CD8-positive, alpha-beta memory T cell (primary cell): ENCODE measurements around the gene NT5E. TPM values are rescaled to one million over a fixed set of nuclear protein-coding genes. Genes with fewer than 3 reads are reported as not detected.
A peak's percentile ranks its signal among the peaks of the same experiment; 100 is the strongest.

Source experiments
- CTCF ChIA-PET: fragments of 350-600 bp; sonication (Branson Sonifier 250); formaldehyde crosslinking; loops from one replicate; lab custom pipeline; 2021; ENCODE audit warnings: antibody characterized with exemption; lab: Charles Lee
- POLR2A ChIA-PET: fragments of 350-600 bp; sonication (Branson Sonifier 250); formaldehyde crosslinking; loops from one replicate; lab custom pipeline; 2021; ENCODE audit warnings: antibody characterized with exemption; lab: Charles Lee
- DNase-seq, 5 donors: peaks; one replicate each; pipeline versions ENCODE4 v3.0.0 to v3.0.0-alpha.2; 2020 to 2022; ENCODE audit warnings: mixed read lengths in 1 of 5
- H3K27ac ChIP-seq: one replicate; pipeline ENCODE4 v1.7.0; 2013; ENCODE audit warnings: low read depth, mild to moderate bottlenecking, low read length, moderate library complexity
- H3K27me3 ChIP-seq: 2 replicates; pipeline ENCODE4 v1.7.0; 2013; ENCODE audit warnings: low read length, mild to moderate bottlenecking; ENCODE audit not compliant: insufficient read depth, poor library complexity, severe bottlenecking
- H3K36me3 ChIP-seq: 2 replicates; pipeline ENCODE4 v1.7.0; 2013; ENCODE audit warnings: mild to moderate bottlenecking, low read length, moderate library complexity; ENCODE audit not compliant: insufficient read depth
- H3K4me1 ChIP-seq: 2 replicates; pipeline ENCODE4 v1.7.0; 2013; ENCODE audit warnings: mild to moderate bottlenecking, low read length, moderate library complexity; ENCODE audit not compliant: insufficient read depth
- H3K4me3 ChIP-seq: 2 replicates; pipeline ENCODE4 v1.7.0; 2013; ENCODE audit warnings: mild to moderate bottlenecking, low read length
- H3K9me3 ChIP-seq: 2 replicates; pipeline ENCODE4 v1.7.0; 2013; ENCODE audit warnings: mild to moderate bottlenecking, low read length
- H3K27ac Mint-ChIP-seq, 8 donors: one replicate each; pipeline ENCODE4 v1.8.0; 2020 to 2021; ENCODE audit warnings: mixed read lengths in 8 of 8, mild to moderate bottlenecking in 6 of 8, inconsistent platforms in 3 of 8, moderate library complexity in 3 of 8
- H3K27me3 Mint-ChIP-seq, 2 donors: one replicate each; pipeline ENCODE4 v1.8.0; 2020 to 2021; ENCODE audit warnings: mixed read lengths in 2 of 2, mild to moderate bottlenecking in 1 of 2, moderate library complexity in 1 of 2
- H3K36me3 Mint-ChIP-seq, 3 donors: one replicate each; pipeline ENCODE4 v1.8.0; 2020 to 2021; ENCODE audit warnings: mixed read lengths in 3 of 3, inconsistent platforms in 1 of 3, mild to moderate bottlenecking in 1 of 3
- H3K4me1 Mint-ChIP-seq, 3 donors: one replicate each; pipeline ENCODE4 v1.8.0; 2020 to 2021; ENCODE audit warnings: mixed read lengths in 3 of 3, inconsistent platforms in 1 of 3, mild to moderate bottlenecking in 1 of 3
- H3K4me3 Mint-ChIP-seq, 7 donors: one replicate each; pipeline ENCODE4 v1.8.0; 2020 to 2021; ENCODE audit warnings: mixed read lengths in 7 of 7, mild to moderate bottlenecking in 6 of 7, moderate library complexity in 4 of 7, inconsistent platforms in 2 of 7
- H3K9me3 Mint-ChIP-seq, 5 donors: one replicate each; pipeline ENCODE4 v1.8.0; 2020 to 2022; ENCODE audit warnings: mixed read lengths in 5 of 5, mild to moderate bottlenecking in 3 of 5, moderate library complexity in 2 of 5, inconsistent platforms in 1 of 5
- polyA plus RNA-seq: library from polyadenylated mRNA; unstranded; fragments of 300-500 nt; fragmentation: Illumina TruSeq; gene quantifications from one replicate; pipeline ENCODE4 v1.2.3, GENCODE V29; 2021
- total RNA-seq, 2 experiments: library from RNA; stranded (reverse); gene quantifications; one replicate each; pipeline ENCODE4 v1.2.3, GENCODE V29; 2021

NT5E gene
- total and polyA plus RNA-seq, 3 experiments from 2014 or later = 14.8 to 32.7 (median 15.4) TPM

DNA sequence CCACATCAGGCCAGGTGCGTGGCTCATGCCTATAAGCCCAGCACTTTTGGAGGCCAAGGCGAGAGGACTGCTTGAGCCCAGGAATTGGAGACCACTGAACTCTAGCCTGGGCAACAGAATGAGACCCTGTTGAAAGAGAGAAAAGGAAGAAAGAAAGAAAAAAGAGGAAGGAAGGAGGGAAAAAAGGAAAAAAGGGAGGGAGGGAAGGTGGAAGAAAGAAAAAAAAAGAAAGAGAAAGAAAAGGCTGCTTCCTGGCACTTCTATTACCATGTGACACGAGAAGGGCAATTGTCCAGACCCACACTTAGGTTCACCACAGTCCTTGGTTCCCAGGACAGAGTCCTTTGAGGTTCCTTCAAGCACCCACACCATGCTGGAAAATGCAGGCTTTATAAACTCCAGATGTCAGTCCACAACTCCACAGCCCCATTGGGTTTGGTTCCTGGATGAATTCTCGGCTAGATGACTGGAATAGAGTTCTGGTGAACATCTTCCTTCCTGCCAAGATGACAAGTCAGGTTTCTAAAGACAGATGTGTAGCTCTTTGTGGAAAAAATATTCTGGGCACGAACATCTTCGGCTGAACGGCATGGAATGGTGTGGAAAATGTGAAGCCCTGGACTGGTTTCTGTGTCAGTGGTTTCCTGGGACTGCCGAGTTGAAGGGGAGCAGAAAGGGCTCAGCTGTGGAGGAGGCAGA is 32.5 kb downstream of the NT5E start:
- Mint-ChIP-seq H3K36me3 (peaks cover 0 to 22% (median 7%) of the 10 kb centered on the region in 3 donors), H3K9me3 (no peaks in the 10 kb centered on the region), H3K4me1 (peaks cover 12 to 22% (median 15%) of the 10 kb centered on the region in 3 donors), H3K27me3 (peaks cover 2 to 5% of the 10 kb centered on the region in 2 donors), H3K4me3 (peak overlapping the region in 1 of 7 donors; percentile 27), H3K27ac (no peak overlapping the region)
- no peaks in the 10 kb centered on the region for H3K36me3 ChIP-seq
- ChIA-PET POLR2A (interaction anchor here (1.9 kb wide), 1 partner anchor 33 kb away, joined by 5 read pairs; the partner anchor contains the start of gene NT5E), CTCF (interaction anchor here (0.7 to 7.6 kb wide), 33 partner anchors 7 to 196 kb away, joined by 3 to 115 read pairs (median 6); partner anchors contain the start of gene NT5E)
- no peak overlapping the region for H3K4me3 ChIP-seq
- no peaks in the 10 kb centered on the region for H3K27me3 ChIP-seq
- DNase-seq = no peak
- no peaks in the 10 kb centered on the region for H3K4me1 ChIP-seq
- no peaks in the 10 kb centered on the region for H3K9me3 ChIP-seq
- H3K27ac ChIP-seq = no peak overlapping the region

GRCh38 chr6:85482905-85483700 is 33.2 kb downstream of the NT5E start:
- Mint-ChIP-seq H3K36me3 (peaks cover 0 to 23% (median 7%) of the 10 kb centered on the region in 3 donors), H3K4me3 (no peak overlapping the region), H3K27ac (peak overlapping the region in 2 of 8 donors; percentile 18 to 29), H3K4me1 (peaks cover 12 to 20% (median 15%) of the 10 kb centered on the region in 3 donors), H3K9me3 (no peaks in the 10 kb centered on the region), H3K27me3 (peaks cover 2 to 5% of the 10 kb centered on the region in 2 donors)
- peak; percentile 65 to 84 (median 68) for DNase-seq
- Histone ChIP-seq H3K27ac (no peak overlapping the region), H3K36me3 (no peaks in the 10 kb centered on the region), H3K27me3 (no peaks in the 10 kb centered on the region), H3K4me3 (no peak overlapping the region), H3K9me3 (no peaks in the 10 kb centered on the region), H3K4me1 (no peaks in the 10 kb centered on the region)
- ChIA-PET POLR2A (interaction anchor here (1.9 kb wide), 1 partner anchor 33 kb away, joined by 5 read pairs; the partner anchor contains the start of gene NT5E), CTCF (interaction anchor here (0.7 to 7.6 kb wide), 35 partner anchors 8 to 196 kb away, joined by 3 to 115 read pairs (median 6); partner anchors contain the start of gene NT5E)

GRCh38 chr6:85483846-85484245 is 34.0 kb downstream of the NT5E start:
- Mint-ChIP-seq H3K27ac (no peak overlapping the region), H3K36me3 (peaks cover 0 to 26% (median 7%) of the 10 kb centered on the region in 3 donors), H3K9me3 (no peaks in the 10 kb centered on the region), H3K4me3 (no peak overlapping the region), H3K4me1 (peaks cover 12 to 19% (median 15%) of the 10 kb centered on the region in 3 donors), H3K27me3 (peaks cover 2 to 5% of the 10 kb centered on the region in 2 donors)
- Histone ChIP-seq H3K27me3 (no peaks in the 10 kb centered on the region), H3K9me3 (no peaks in the 10 kb centered on the region), H3K4me3 (no peak overlapping the region), H3K36me3 (no peaks in the 10 kb centered on the region), H3K27ac (no peak overlapping the region), H3K4me1 (no peaks in the 10 kb centered on the region)
- ChIA-PET CTCF (interaction anchor here (1.1 to 7.6 kb wide), 14 partner anchors 10 to 132 kb away, joined by 3 to 115 read pairs (median 8); partner anchors contain the start of gene NT5E), POLR2A (interaction anchor here (1.9 kb wide), 1 partner anchor 34 kb away, joined by 5 read pairs; the partner anchor contains the start of gene NT5E)
- DNase-seq = no peak

GRCh38 chr6:85484948-85485347 is 35.1 kb downstream of the NT5E start:
- Mint-ChIP-seq H3K4me3 (no peak overlapping the region), H3K27me3 (peaks cover 2% of the 10 kb centered on the region in 2 donors), H3K36me3 (peaks cover 0 to 27% (median 5%) of the 10 kb centered on the region in 3 donors), H3K9me3 (no peaks in the 10 kb centered on the region), H3K27ac (no peak overlapping the region), H3K4me1 (peaks cover 12 to 19% (median 15%) of the 10 kb centered on the region in 3 donors)
- H3K9me3 ChIP-seq = no peaks in the 10 kb centered on the region
- ChIA-PET POLR2A (no interaction called here), CTCF (interaction anchor here (0.9 to 7.6 kb wide), 5 partner anchors 9 to 133 kb away, joined by 4 to 115 read pairs (median 29); partner anchors contain the start of gene NT5E)
- DNase-seq = no peak
- no peaks in the 10 kb centered on the region for H3K36me3 ChIP-seq
- no peaks in the 10 kb centered on the region for H3K27me3 ChIP-seq
- H3K4me1 ChIP-seq = no peaks in the 10 kb centered on the region
- no peak overlapping the region for H3K4me3 ChIP-seq
- H3K27ac ChIP-seq = no peak overlapping the region

GRCh38 chr6:85490516-85491248 is 40.8 kb downstream of the NT5E start:
- Histone ChIP-seq H3K4me1 (no peaks in the 10 kb centered on the region), H3K9me3 (no peaks in the 10 kb centered on the region), H3K4me3 (no peak overlapping the region), H3K27me3 (no peaks in the 10 kb centered on the region), H3K27ac (no peak overlapping the region), H3K36me3 (no peaks in the 10 kb centered on the region)
- Mint-ChIP-seq H3K9me3 (no peaks in the 10 kb centered on the region), H3K36me3 (peaks cover 0 to 57% (median 5%) of the 10 kb centered on the region in 3 donors), H3K4me3 (no peak overlapping the region), H3K27me3 (no peaks in the 10 kb centered on the region), H3K27ac (peak overlapping the region in 1 of 8 donors; percentile 29), H3K4me1 (no peaks in the 10 kb centered on the region)
- no peak for DNase-seq
- POLR2A ChIA-PET = no interaction called here
- CTCF ChIA-PET = interaction anchor here (1.9 kb wide), 1 partner anchor 136 kb away, joined by 6 read pairs; no protein-coding TSS in a partner anchor

DNA sequence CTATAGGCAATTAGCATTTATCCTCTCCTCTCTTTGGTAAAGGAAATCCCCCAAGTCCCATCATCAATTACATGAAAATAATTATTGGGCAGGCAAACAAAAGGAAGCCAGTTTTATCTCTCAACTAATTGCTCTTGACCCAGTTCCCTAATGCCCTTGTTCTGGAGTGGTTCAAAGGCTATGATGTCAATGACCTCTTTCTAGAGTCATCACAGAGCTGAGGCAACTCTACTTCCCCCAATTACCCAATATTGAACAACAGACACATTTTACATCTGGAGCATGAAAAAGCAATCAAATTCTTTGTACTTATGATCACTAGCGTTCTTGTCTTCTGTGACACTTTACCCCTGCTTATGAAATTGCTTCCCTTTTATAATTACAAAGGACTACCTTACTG is 43.5 kb downstream of the NT5E start:
- Histone ChIP-seq H3K36me3 (no peaks in the 10 kb centered on the region), H3K27me3 (no peaks in the 10 kb centered on the region), H3K9me3 (no peaks in the 10 kb centered on the region), H3K27ac (no peak overlapping the region), H3K4me1 (no peaks in the 10 kb centered on the region), H3K4me3 (no peak overlapping the region)
- Mint-ChIP-seq H3K9me3 (peaks cover 0 to 12% (median 4%) of the 10 kb centered on the region in 5 donors), H3K36me3 (peaks cover 0 to 45% (median 5%) of the 10 kb centered on the region in 3 donors), H3K4me1 (peaks cover 4 to 6% (median 6%) of the 10 kb centered on the region in 3 donors), H3K4me3 (no peak overlapping the region), H3K27me3 (no peaks in the 10 kb centered on the region), H3K27ac (no peak overlapping the region)
- POLR2A ChIA-PET = interaction anchor here (0.6 kb wide), 1 partner anchor 37 kb away, joined by 5 read pairs; no protein-coding TSS in a partner anchor
- DNase-seq = no peak
- CTCF ChIA-PET = interaction anchor here (5.0 kb wide), 1 partner anchor 11 kb away, joined by 29 read pairs; no protein-coding TSS in a partner anchor
